NCI-H2107 (cell line): ENCODE measurements around the gene NOLC1.

Experiments
- DNase-seq: peaks from one replicate; lab custom pipeline; 2025; lab: John Stamatoyannopoulos, UW

The NOLC1 gene

DNA sequence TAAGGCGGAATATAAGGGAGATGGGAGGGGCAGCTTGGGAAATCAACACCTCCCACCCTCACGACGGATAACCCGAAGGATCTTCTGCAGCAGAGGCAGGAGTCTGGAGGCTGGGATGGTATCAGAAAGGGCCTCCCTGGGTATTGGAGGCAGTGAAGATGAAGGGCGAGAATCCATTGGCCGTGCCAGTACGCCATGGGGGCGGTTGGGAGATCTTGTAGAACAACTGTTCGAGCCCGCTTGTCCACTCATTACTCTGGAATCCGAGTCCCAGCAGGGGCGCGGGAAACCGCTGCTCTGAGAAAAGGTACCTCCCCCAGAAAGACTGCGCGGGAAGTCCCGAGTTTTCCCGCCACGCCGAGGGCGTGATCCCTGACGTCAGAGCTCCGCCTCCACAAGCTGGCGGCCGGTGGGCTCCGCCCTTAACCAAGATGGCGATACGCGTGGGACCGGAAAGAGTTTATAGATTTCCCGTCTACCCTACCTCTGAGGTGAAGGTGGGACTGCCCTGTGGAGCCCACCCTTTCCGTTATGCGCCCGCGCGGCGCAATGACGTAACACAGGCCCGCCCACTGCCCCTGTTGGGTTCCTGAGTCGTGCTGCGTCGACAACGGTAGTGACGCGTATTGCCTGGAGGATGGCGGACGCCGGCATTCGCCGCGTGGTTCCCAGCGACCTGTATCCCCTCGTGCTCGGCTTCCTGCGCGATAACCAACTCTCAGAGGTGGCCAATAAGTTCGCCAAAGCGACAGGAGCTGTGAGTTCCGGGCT is at the start of gene NOLC1:
Gene NOLC1 (plus strand): TSS at position 616 of the 771 bp plus-strand sequence. CDS start 22 bp downstream, at position 638.
- DNase-seq = peak; percentile 89

DNA sequence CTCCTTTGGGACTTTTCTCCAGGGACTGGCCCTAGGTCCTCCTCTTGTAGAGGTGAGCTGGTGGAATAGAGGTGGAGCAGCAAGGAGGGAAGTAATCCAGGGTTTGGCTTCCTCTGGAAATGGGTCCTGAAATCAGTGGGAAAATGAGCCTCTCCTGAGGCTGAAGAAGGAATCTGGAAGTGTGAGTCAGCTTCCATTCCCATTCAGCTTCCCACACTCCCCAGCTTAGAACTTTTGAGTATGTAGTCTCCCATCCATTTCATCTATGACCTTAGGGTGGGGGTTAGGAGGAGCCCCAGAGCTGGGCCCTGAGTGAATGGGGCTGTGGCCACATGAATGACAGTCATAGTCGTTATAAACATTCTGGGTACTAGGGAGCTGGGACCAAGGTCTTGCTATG is 49.8 kb upstream of the NOLC1 start:
- DNase-seq = no peak

DNA sequence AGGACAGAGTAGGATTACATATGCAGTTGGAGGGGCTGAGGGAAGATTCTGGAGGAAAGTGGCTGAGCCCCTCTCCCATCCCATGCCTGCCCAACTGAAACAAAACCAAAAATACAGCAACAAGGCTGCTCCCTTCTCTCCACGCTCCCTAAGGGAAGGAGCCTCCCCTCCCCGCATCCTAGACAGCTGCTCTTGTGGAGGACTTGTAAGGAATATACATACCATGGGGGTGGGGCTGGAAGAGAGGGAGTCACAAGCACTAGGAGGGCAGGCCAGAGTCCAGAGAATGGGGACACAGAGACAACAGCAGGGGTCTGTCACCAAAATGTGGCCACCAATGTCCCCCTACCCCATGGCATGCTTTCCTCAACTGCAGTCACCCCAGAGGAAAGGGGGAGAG is 45.2 kb upstream of the NOLC1 start:
- no peak for DNase-seq

DNA sequence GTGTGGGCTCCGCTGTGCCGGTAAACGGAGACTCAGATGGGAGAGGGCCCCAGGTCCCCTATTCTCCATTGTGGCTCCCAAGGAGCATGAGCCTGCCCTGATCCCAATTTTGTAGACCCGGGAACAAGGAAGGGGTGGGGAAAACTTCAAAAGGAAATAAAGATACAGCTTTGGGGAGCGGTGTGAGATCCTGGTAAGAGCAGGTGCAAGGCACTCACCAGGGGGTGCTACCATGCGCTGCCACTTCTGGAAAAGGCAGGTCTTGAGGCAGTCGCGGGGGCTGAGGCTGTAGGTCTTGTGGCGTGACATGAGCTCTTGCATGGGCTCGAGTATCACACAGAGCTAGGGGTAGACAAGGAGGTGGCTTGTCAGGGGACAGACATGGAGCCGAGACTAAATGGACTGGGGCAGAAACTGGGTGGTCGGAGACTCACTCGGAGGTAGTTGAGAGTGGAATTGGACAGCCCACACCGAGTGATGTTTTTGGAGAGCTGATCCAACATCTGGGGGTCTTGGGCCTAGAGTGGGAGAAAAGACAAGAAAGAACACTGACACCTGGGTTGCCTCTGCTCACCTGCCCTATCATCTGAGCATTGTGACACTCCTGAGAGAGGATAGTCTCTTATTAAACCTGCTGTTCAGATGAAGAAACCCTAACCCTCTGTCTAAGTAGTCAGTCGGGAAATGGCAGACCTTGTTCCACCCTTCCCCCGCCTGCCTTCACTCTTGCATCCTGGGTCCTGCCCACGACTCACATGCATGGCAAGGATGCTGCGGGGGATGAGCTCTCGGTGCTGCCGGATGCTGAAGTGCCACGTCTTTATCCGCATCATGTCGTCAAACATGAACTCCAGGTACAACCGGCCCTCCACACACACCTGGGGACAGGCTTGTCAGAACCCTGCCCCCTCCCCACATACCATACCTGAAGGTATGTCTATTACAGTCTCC is 42.7 kb upstream of the NOLC1 start:
- no peak for DNase-seq

DNA sequence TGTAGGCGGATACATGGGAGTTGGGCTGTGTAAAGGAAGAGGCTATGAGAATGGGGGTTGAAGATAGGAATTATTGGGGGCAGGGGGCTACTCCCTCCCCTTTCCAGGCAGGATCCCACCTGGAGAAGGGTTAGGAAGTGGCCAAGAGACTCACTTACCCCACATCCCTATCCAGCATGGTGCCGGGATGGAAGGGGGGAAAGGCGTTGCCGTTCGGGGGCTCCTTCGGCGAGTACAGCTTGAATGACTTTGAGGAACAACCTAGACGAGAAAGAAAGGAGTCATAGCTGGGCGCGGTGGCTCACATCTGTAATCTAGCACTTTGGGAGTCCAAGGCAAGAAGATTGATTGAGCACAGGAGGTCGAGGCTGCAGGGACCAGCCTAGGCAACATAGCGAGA is 40.9 kb upstream of the NOLC1 start:
- no peak for DNase-seq

DNA sequence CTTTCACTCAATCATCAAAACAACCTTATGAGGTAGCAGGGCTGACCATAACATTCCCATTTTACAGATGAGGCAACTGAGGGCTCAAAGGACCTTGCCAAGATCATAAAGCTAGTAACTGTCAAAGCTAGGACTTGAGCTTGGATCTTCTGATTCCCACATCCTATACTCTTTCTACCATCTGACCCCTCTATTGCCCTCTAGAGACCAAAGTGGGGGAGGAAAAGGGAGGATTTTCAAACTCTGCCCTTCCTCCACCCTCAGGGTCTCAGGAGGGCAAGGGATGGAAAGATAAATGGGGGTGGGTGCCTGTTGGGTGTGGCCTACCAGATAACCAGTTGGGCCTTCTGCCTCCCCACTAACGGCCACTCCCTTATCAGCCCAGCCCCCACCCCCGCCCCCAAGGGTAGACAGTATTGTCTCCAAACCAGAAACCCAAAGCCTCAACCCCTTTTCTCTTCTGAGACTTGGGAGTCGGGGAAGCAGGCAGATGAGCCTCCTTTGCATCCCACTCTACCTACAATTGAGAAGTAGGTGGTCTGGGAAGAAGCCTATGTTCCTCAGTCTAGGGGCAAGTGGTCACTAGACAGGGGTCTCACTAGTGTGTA is 39.9 kb upstream of the NOLC1 start:
- DNase-seq = no peak

DNA sequence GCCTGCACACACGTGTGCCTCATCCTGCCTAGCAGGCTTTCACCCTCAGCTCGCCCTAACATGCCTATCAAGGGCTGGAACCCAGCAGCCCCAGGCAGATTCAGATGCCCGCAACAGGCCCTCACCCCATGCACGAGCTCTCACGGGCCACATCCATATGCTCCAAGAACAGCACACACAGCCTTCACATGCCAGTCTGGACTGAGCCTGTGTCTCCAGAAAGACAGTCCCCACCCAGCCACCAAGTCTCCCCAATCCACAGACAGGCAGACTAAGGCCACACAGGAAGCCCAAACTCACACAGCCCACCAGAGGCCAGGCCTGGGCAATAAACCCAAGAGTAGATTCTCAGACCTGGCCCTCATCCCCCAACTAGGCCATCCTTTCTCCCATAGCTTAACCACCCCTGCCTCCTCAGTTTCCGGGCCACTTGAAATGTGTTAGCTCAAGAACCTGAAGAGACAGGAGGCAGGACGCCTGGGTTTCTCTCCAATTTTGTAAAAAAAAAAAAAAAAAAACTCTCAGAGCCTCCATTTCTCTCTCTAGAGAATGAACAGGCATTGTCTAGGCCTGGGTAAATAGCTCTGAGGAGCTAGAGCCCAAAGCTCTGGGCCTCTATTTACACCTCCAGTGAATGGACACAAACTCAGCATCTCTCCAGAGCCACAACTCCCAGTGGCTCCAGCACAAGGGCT is 38.8 kb upstream of the NOLC1 start:
- no peak for DNase-seq

DNA sequence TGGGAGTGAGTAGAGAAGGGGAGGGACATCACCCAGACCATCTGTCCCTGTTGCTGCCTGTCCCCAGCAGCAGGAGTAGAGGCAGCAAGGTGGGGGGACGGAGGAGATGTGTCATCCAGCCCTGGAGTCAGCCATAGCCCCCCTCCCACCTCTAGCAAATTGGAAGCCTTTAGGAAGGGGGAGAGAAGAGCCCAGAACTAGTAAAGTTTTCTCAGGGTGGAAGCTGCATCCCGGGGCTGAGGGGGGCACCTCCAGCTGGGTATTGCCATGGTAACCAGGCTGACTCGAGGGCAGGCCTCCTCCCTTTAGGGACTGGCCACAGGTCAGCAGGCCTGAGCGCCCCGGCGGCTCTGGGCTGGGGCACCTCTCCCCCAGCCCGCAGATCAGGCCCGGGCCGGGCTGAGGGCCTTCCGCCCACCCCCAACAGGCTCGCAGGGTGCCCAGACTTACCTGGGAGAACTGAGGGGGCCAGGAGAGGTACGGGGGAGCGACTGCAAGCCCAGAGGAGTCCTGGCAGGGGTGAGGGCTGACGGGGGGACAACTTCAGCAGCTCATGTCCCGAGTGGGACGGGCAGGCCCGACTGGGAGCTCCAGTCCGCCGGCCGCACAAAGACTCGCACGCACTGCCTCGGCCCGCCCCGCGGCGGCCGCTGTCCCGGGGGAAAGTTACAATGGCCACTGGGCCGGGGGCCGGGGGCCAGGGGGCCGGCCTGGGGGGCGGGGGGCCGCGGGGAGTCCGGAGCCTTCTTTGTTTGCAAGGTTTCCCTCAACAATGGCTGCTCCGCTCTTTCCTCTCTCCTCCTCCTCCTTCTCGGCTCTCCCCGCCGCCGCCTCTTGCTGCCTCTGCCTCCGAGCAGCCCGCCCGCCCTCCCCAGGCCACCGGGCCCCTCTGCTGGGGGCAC is 38.0 kb upstream of the NOLC1 start:
- no peak for DNase-seq

DNA sequence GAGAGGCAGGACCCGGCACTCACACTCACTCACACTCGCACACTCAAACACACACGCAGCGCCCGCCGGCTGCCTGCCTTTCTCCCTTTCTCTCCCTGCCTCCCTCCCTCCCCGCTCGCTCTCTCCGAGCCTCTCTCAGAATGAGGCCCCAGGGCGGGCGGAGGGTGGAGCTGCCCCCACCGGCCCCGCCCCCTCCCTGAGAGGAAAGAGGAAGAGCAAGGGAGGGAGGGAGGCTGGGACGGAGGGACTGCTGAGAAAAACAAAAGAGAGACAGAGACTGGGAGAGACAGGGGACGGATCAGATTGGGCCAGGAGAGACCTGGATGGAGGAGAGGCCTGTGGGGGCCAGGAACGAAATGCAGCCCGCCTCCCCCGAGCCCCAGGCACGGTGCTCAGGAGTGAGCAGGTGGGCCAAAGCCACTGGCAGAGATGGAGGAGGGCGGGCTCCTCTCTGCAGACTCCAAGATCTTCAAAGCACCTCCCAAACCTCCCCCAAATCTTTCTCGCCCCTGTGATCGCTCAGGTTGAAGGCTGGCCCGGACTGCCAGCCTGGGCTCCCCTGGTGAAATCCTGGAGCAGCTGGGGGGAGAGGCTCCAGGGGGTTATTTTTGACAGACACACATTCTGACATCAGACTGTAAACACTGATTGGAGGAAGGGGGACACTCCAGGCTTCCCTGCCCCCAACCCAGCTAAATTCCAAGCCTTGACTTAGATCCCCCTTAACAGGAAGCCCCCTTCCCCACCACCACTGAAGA is 37.1 kb upstream of the NOLC1 start:
- DNase-seq = peak; percentile 55

DNA sequence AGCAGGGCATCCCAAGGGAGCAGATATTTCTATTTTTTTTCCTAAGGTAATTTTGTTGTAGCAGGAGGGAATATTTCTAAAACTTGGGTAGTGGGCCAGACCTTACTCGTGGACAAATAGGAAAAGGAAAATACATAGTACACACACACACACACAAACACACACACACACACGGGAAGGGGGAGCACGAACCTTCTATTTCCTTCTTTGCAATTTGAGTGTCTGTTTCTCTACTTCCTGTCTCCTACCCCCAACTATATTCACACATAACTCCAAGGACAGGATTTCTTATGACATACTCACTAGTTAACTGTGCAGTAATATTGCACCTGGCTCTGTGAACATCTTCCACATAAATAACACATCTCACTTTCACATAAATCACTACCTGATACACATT is 36.4 kb upstream of the NOLC1 start:
- no peak for DNase-seq

DNA sequence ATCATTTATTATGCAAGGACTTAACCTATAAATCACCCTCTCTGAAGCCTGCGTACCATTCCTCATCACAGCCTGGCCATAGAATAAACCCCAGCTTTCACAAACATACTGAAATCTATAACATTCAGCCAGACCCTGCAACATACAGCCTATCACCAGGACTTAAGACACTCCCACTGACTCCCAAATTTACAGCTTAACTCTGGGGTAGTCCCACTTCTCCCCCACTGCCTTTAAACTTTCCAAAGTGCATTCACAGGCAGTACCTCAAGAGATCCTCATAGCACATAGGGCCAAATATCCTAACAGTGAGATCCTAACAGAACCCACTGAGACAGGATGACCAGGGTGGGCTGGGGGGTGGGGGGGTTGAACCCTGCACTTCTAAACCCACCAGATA is 35.5 kb upstream of the NOLC1 start:
- DNase-seq = no peak

DNA sequence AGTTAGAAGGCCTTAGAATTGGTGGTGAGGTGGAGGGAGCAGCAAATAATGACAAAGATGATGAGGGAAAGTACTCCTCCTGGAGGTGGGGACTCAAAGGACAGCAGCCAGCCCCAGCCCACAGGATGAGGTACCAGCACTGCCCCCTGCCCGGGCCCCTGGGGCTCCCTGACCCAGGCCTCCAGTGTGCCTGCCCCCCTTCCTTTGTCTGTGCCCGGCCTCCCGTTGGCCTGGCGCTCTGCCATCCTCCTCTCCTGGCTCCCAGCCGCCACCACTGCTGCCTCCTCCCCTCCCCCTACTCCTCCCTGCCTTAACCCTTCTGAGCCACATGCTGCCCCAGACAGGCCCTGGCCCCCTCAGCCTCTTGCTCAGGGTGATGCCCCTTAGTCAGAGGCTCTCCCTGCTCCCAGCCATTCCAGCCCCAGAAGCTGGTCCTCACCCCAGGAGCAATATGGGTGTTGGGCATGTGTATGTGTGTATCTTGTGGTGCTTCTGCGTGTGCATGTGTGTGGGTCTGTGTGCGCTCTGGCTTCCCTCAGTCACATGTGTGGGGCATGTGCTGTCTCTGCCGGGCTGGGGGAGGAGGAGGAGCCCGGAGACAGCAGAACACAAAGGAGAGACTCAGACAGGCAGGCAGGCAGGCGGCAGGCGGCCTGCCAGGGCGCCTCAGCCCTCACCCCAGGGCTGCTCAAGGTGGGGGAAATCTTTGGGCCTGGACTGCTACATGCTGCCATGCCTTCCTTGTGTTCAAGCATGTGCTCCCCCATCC is 34.6 kb upstream of the NOLC1 start:
- peak; percentile 45 for DNase-seq

DNA sequence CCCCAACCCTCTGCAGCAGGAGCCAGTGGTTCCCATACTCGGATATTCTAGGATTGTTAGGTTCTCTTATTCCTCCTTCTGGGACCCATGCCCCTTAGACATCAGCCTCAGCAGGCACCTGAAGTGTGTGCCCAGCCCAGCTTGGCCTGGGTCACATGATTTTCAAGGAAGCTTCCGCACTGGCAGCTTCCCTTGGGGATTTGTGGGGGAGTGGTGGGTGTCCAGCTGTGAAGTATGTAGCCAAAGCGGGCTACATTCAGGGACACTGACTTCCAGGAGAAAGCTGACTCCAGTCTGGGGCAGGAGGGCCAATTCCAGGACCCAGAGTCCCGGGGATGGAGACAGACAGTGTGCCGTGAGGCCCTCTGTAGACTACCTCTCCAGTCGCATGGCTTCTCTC is 33.3 kb upstream of the NOLC1 start:
- DNase-seq = no peak

DNA sequence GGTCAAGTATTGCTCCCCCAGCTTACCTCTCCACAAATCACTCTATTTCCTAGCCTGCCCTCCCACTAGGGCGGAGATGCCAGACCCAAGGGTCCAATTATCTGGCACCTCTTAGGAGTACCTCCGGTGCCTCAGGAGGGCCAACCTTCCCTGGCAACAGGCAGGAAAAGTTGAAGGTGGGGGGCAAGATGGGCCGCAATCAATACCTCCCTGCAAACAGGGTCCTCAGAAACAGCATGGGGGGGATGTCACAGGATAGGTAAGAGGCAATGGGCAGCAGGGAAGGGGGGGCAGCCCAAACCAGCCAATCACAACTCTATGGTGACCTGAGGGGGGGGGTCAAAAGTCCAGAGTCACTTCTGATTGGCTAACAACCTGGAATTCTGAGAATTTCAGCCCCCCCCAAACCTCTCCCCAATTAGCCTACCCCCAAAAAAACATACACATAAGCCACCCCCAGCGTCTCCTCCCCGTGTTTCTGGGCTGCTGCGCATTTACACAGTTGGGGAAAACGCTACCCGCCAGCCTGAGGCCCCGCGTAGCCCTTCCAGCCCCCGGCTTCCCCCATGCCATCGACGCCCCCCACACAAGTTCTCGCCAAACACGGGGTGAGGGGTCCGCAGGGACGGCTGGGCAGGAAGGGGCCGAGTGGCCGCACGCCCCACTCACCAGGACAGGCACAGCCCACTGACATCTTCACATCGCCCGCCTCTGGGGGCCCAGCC is 32.6 kb upstream of the NOLC1 start:
- DNase-seq = no peak

DNA sequence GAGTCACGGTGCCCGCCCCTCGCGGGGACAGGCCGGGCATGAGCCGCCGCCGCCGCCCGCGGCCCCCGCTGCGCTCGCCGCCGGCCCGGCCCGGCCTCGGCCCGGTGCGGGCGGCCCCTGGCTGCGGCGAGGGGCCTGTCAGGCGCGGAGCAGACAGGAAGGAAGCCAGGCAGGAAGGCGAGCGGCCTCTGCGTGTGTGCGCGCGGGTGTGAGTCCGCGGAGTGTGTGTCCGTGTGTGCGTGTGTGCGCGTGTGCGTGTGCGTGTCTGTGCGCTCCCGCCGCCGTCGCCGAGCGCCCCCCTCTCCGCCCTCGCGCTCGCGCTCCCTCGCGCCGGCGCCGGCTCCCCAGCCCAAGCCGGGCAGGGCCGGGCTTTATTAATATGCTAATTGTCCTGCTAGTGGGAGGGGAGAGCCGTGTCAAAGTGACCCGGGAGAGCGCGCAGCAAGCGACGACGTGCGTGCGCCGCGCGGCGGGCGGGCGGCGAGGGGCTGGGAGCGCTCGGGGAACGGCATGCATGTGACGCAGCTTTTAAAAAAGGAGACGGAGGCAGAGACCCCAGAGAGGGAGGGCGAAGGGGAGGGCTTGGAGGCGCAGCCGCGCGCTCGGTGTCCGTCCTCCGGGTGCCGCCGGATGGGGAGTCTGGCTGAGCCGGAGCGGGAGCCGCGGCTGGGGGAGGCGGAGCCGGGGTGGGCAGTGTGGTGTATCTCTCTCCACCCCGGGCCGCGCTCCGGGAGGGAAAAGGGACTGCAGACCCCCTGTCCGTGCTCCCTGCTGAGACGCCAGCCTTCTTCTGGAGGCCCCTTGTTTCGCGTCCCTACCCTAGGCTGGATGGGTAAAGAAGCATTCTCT is 31.8 kb upstream of the NOLC1 start, which contains the start of gene LDB1:
Gene LDB1 (minus strand): TSS at position 227 of the 849 bp plus-strand sequence. CDS start 258 bp downstream, outside the sequence.
- no peak for DNase-seq

DNA sequence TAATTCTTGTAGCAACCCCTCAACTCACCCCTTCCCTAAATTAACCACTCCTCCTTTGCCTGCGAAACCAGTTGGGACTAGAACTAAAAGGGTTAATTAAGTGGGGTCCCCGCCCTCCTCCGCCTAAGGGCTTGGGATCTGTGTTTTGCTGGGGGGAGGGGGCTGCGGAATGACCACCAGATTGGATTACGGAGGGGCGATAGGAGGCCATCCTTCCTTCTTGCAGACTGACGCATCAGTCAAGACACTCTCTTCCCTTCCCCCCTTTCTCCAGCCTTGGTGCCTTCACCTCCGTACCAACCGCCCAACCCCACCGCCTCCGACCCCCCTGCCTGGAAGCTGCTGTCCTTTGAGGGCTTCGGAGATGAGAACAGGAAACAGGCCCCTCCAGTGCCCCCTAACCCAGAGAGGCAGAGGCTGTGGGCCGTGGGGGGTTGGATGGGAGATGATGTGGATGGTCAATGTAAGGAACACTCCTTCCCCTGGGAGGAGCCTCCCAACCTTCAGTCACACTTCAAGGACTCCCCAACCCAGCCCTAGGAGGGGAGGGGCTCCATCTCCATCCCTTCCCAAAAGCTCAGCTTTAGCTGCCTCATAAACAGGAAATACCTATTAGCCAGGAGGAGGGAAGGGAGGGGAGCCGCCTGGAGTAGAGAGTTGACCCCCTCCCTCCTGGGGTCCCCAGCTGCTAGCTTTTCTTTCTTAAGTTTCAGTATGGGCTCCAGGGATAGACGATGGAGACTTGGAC is 31.0 kb upstream of the NOLC1 start:
- no peak for DNase-seq
